OCI-LY7 (cell line): ENCODE results near the gene COPE.

Experiments
- CTCF ChIP-seq: fragments of 200-600 bp; sonication (generic); conservative IDR thresholded peaks from 2 replicates; pipeline ENCODE4 v1.5.1; 2014; ENCODE audit warnings: mild to moderate bottlenecking, antibody characterized with exemption, low read length, moderate library complexity, mixed read lengths
- EZH2phosphoT487 ChIP-seq: fragments of 200-600 bp; sonication (generic); IDR thresholded peaks from 2 replicates; pipeline ENCODE4 v1.6.1; 2018; ENCODE audit warnings: low read depth, borderline replicate concordance, mild to moderate bottlenecking, mixed run types, antibody characterized with exemption, low read length, moderate library complexity, mixed read lengths

- TF ChIP-seq CTCF = no peak
- no peak for TF ChIP-seq EZH2phosphoT487
Measured at GRCh38 chr19:18878058-18878797, 41.0 kb downstream of the COPE start.
